Peyer's patch (tissue), 4 donors: ENCODE results near the gene NAPG.

Experiments
- POLR2A ChIP-seq, 2 donors: fragments of 450-650 bp; IDR thresholded peaks; one replicate each; pipeline ENCODE4 v1.5.1; 2017; ENCODE audit warnings: antibody characterized with exemption in 2 of 2, mild to moderate bottlenecking in 2 of 2, moderate library complexity in 2 of 2
- TF ChIP-seq, protein P1 (sequence below), 6 experiments: fragments of 450-650 bp in 4 of 6; fragments of 200-600 bp in 2 of 6; sonication (generic) in 1 of 6; IDR thresholded peaks; one replicate each; pipeline ENCODE4 v1.5.1; 2017 to 2019; ENCODE audit warnings: antibody characterized with exemption in 6 of 6, mild to moderate bottlenecking in 3 of 6, moderate library complexity in 1 of 6

DNA sequence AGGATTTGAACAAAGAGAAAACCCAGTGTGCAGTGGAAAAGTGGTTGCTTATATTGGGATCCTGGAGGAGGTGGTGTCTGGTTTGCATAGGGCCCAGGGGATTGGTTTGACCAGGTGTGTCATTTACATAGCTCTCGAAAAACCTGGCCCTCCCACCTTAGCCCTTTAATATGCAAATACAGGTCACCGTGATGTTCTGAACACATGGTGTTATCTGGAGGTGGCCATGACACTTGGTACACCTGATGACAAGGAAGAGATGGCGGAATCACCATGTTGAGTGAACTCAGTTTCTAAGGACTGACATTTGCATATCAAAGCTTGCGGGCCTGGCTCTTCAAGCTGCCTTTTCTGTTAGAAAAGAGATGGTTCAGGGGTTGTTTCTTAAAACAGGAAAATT lies 2.3 kb upstream of the NAPG start:
- TF ChIP-seq, protein P1, sequence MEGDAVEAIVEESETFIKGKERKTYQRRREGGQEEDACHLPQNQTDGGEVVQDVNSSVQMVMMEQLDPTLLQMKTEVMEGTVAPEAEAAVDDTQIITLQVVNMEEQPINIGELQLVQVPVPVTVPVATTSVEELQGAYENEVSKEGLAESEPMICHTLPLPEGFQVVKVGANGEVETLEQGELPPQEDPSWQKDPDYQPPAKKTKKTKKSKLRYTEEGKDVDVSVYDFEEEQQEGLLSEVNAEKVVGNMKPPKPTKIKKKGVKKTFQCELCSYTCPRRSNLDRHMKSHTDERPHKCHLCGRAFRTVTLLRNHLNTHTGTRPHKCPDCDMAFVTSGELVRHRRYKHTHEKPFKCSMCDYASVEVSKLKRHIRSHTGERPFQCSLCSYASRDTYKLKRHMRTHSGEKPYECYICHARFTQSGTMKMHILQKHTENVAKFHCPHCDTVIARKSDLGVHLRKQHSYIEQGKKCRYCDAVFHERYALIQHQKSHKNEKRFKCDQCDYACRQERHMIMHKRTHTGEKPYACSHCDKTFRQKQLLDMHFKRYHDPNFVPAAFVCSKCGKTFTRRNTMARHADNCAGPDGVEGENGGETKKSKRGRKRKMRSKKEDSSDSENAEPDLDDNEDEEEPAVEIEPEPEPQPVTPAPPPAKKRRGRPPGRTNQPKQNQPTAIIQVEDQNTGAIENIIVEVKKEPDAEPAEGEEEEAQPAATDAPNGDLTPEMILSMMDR (IDR thresholded peaks at IDR 0.05): no peak
- TF ChIP-seq POLR2A (IDR thresholded peaks at IDR 0.05): no peak
